NT2/D1 (cell line): ENCODE measurements around the gene SHC2.

Source experiments
- DNase-seq: peaks from one replicate; pipeline ENCODE4 v3.0.0-alpha.2; 2011; ENCODE audit warnings: low read depth, low spot score
- H3K27me3 ChIP-seq: 2 replicates; pipeline ENCODE4 v1.6.0; 2011; ENCODE audit warnings: mild to moderate bottlenecking; ENCODE audit not compliant: insufficient read length, insufficient read depth
- H3K36me3 ChIP-seq: 2 replicates; pipeline ENCODE4 v1.6.1; 2011; ENCODE audit warnings: mild to moderate bottlenecking, low read length, mixed read lengths; ENCODE audit not compliant: insufficient read depth, insufficient read length
- H3K4me1 ChIP-seq: 2 replicates; pipeline ENCODE4 v1.5.1; 2011; ENCODE audit not compliant: insufficient read depth, insufficient read length
- H3K4me3 ChIP-seq: 2 replicates; pipeline ENCODE4 v1.5.1; 2011; ENCODE audit warnings: low read depth; ENCODE audit not compliant: insufficient read length
- H3K9ac ChIP-seq: 2 replicates; pipeline ENCODE4 v1.6.0; 2011; ENCODE audit warnings: low read depth; ENCODE audit not compliant: insufficient read length
- H3K9me3 ChIP-seq: 2 replicates; pipeline ENCODE4 v1.5.1; 2011; ENCODE audit warnings: mild to moderate bottlenecking, low read length; ENCODE audit not compliant: insufficient read depth
- SUZ12 ChIP-seq: IDR thresholded peaks from 2 replicates; pipeline ENCODE4 v1.6.1; 2011; ENCODE audit not compliant: insufficient read length, insufficient read depth; ENCODE audit errors: extremely low read depth
- YY1 ChIP-seq: IDR thresholded peaks from 2 replicates; pipeline ENCODE4 v1.6.1; 2011; ENCODE audit not compliant: insufficient read length, insufficient read depth
- ZNF274 ChIP-seq: IDR thresholded peaks from 2 replicates; pipeline ENCODE4 v1.6.1; 2011; ENCODE audit warnings: mild to moderate bottlenecking, low read depth, low read length

The SHC2 gene

DNA sequence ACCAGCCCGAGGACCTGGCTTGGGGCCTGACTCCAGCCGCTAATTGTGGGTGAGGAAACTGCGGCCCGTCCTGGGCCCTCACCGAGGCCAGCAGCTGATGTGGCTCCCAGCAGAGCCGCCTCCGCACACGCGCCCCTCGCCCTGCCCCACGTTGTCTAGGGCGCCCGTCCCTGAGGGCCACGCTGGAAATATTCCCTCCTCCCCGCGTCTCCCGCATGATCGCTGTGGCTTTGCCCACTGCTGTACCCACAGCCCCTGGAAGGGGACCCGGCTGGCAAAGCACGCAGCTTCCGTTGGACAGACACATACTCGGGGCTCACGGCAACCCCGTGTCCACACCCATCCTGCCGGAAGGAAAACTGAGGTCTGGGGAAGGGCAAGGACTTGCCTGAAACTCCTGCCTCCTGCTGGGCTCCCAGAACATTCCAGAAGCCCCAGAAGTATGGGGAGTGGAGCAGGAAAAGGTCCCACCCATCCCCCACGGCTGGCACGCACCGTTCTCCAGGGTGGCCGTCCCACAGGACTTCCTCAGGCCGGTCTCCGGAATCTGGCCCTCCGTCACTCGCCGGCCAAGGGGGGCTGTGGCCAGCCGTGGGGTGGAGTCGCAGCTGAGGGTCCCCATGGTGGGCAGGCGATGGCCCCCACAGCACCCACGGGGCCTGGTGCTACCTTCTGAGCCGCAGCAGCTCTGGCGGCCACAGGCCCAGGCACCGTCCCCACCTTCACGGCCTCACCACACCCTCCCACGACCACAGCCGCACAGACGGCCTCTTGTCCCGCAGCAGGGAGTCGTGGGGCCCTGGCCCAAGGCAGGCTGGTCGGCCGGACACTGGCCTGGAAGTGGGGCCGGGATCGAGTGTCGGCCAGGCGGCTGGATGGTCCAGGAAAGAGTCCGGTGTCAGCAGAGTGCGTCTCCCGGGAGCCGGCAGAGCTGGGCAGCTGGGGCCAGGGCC is 13.6 kb upstream of the SHC2 start:
- no peaks in the 10 kb centered on the region for H3K36me3 ChIP-seq
- DNase-seq, result no peak
- peak overlapping the region; percentile 53 for H3K9ac ChIP-seq
- TF ChIP-seq YY1, result no peak
- no peaks in the 10 kb centered on the region for H3K27me3 ChIP-seq
- peaks cover 19% of the 10 kb centered on the region for H3K4me1 ChIP-seq
- H3K4me3 ChIP-seq, result no peak overlapping the region
- H3K9me3 ChIP-seq, result no peaks in the 10 kb centered on the region

DNA sequence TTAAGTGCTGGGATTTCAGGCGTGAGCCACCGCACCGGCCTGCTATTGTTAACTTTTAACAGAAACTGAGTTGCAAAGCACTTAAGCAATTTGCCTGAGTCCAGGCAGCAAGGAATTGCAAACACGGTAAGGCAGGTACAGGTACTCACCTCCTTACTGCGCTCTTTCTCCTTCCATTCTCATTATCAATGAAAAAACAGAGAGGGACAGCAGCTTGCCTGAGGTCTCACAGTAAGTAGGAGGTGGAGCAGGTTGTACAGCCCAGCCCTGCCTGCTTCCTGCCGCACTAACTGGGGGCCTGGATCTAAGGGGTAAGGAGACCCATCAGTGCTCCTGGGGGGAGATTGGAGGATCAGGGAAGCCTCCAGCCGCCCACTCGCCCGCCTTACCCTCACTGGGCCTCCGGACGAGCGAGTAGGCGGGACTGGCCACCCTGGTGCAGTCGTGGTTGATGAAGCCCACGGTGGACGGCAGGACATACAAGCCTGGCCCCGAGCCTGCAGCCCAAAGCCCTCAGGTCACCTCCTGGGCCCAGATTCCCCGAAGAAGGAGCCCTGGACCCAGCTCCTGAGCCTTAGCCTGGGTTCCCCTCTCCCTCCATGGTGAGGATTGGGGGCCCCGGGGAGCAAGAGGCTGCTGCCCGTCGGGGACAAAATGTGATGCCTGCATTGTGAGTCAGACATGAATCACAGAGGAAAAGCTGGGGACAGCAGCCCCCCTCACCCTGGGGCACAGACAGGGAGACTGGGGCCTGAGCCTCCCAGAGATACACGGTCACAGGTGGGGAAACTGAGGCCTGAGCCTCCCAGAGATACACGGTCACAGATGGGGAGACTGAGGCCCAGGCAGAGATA is 11.4 kb upstream of the SHC2 start:
- no peak for TF ChIP-seq SUZ12
- TF ChIP-seq YY1, result no peak
- TF ChIP-seq ZNF274, result no peak
- Histone ChIP-seq H3K4me3 (no peak overlapping the region), H3K36me3 (no peaks in the 10 kb centered on the region), H3K9ac (peak overlapping the region; percentile 32), H3K9me3 (no peaks in the 10 kb centered on the region), H3K4me1 (peaks cover 8% of the 10 kb centered on the region), H3K27me3 (no peaks in the 10 kb centered on the region)
- no peak for DNase-seq

DNA sequence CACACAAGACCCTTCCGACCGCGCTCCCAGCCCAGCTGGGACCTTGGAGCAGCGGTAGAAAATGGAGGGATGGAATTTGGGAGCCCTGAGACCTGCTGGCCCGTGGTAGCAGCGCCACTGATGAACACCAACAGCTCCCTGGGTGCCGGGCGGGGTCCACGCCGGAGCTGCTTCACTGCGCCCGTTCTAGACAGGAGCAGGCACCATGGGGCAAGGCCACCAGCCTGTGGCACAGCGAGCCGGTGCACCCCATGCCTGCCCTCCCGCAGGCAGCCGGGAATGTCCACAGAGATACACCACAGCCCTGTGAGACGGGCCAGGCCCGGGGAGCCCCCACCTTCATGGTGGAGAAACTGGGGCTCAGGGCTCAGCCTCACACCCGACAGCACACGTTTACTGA is 9.9 kb upstream of the SHC2 start:
- Histone ChIP-seq H3K4me1 (peaks cover 8% of the 10 kb centered on the region), H3K27me3 (no peaks in the 10 kb centered on the region), H3K4me3 (no peak overlapping the region), H3K9ac (peak overlapping the region; percentile 2), H3K36me3 (no peaks in the 10 kb centered on the region), H3K9me3 (no peaks in the 10 kb centered on the region)
- DNase-seq, result no peak
- no peak for TF ChIP-seq SUZ12
- no peak for TF ChIP-seq YY1
- TF ChIP-seq ZNF274, result no peak

- no peak overlapping the region for H3K9ac ChIP-seq
- no peaks in the 10 kb centered on the region for H3K27me3 ChIP-seq
- no peak for DNase-seq
- H3K4me3 ChIP-seq, result no peak overlapping the region
- no peaks in the 10 kb centered on the region for H3K36me3 ChIP-seq
- TF ChIP-seq SUZ12 (no peak), YY1 (no peak), ZNF274 (no peak)
- H3K4me1 ChIP-seq, result peaks cover 8% of the 10 kb centered on the region
- no peaks in the 10 kb centered on the region for H3K9me3 ChIP-seq
Observed at GRCh38 chr19:469833-470232, 9.0 kb upstream of the SHC2 start.

DNA sequence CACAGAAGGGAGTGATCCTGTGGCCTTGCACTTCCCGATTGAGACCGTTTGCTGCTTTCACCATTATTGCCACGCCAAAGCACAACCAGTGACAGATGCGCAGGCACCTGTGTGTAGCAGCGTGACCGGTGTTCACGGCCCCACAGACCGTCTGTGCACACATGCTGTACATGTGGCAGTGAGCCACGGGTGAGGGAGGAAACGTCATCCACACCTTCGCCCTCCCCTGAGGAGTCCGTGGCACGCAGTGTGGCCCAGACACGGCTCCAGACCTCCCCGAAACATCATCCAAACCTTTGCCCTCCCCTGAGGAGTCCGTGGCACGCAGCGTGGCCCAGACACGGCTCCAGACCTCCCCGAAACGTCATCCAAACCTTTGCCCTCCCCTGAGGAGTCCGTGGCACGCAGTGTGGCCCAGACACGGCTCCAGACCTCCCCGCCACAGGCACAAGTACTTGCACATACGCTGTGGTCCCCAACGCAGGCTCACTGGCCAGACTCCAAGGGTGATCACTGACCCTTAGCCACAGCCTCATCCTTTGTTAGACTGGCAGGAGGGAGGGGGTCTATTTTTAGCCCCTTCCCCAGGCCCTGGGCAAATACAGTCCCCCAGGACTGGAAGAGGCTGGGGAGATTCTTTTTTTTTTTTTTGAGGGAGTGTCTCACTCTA is 7.9 kb upstream of the SHC2 start:
- Histone ChIP-seq H3K36me3 (no peaks in the 10 kb centered on the region), H3K27me3 (no peaks in the 10 kb centered on the region), H3K4me1 (no peaks in the 10 kb centered on the region), H3K9me3 (no peaks in the 10 kb centered on the region), H3K4me3 (no peak overlapping the region), H3K9ac (no peak overlapping the region)
- no peak for DNase-seq
- TF ChIP-seq YY1 (no peak), ZNF274 (no peak), SUZ12 (no peak)

GRCh38 chr19:467554-467953 is 6.7 kb upstream of the SHC2 start:
- H3K9me3 ChIP-seq, result no peaks in the 10 kb centered on the region
- no peaks in the 10 kb centered on the region for H3K36me3 ChIP-seq
- H3K4me3 ChIP-seq, result no peak overlapping the region
- DNase-seq, result no peak
- no peak overlapping the region for H3K9ac ChIP-seq
- H3K27me3 ChIP-seq, result peaks cover 2% of the 10 kb centered on the region
- TF ChIP-seq SUZ12 (no peak), YY1 (no peak), ZNF274 (no peak)
- peaks cover 4% of the 10 kb centered on the region for H3K4me1 ChIP-seq

- H3K9me3 ChIP-seq, result no peaks in the 10 kb centered on the region
- peaks cover 8% of the 10 kb centered on the region for H3K4me1 ChIP-seq
- H3K27me3 ChIP-seq, result peaks cover 9% of the 10 kb centered on the region
- H3K36me3 ChIP-seq, result no peaks in the 10 kb centered on the region
- H3K9ac ChIP-seq, result no peak overlapping the region
- no peak for DNase-seq
- no peak overlapping the region for H3K4me3 ChIP-seq
- TF ChIP-seq ZNF274 (no peak), YY1 (no peak), SUZ12 (no peak)
Observed at GRCh38 chr19:465056-465816, 4.4 kb upstream of the SHC2 start.
